Measurements from ENCODE around the gene PPP1R1B.

Gene PPP1R1B

DNA sequence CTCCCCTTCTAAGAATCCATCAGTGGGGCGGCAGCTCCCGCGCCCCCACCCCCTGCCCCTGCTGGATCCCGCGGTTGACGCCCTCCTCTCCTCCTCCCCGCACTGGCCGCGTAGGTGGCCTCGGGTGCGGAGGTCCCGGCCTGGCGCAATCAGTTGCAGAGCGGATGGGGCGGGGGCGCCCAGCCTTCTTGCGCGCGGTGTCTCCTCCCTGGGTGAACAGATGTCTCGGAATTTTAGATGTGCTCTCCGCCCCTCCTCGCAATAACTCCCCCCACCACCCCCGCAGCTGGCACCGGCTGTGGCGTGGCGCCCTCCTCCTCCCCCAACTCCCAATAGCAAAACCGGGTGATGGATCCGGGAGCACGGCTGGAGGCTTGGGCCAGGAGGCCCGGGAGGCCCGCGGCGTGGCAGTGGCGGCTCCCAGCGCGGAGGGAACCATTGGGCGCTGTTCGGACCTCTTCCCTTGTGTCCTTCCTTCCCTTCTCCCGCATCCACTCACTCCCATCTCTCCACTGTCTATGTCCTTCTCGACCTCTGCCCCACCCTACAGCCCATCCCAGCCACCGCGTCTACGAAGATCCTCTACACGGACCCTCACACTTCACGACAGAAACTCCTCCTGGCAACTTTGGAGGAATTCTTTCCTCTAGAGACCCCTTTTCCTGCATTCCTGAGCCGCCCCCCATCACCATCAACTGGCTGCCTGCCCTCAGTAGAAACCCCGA is 30.0 kb upstream of the PPP1R1B start:
- no peak overlapping the region for H2AFZ ChIP-seq (ENCODE audit: low read depth, low read length)
- H3K27me3 ChIP-seq (ENCODE audit: insufficient read depth, low read length), result peaks cover 95% of the 10 kb centered on the region
- H3K4me1 ChIP-seq (ENCODE audit: insufficient read depth, low read length), result peaks cover 5% of the 10 kb centered on the region
- H3K4me3 ChIP-seq (ENCODE audit: low read length), result no peak overlapping the region
- H3K9me3 ChIP-seq (ENCODE audit: low read length), result no peaks in the 10 kb centered on the region
- no peaks in the 10 kb centered on the region for H3K36me3 ChIP-seq (ENCODE audit: insufficient read depth, low read length)

DNA sequence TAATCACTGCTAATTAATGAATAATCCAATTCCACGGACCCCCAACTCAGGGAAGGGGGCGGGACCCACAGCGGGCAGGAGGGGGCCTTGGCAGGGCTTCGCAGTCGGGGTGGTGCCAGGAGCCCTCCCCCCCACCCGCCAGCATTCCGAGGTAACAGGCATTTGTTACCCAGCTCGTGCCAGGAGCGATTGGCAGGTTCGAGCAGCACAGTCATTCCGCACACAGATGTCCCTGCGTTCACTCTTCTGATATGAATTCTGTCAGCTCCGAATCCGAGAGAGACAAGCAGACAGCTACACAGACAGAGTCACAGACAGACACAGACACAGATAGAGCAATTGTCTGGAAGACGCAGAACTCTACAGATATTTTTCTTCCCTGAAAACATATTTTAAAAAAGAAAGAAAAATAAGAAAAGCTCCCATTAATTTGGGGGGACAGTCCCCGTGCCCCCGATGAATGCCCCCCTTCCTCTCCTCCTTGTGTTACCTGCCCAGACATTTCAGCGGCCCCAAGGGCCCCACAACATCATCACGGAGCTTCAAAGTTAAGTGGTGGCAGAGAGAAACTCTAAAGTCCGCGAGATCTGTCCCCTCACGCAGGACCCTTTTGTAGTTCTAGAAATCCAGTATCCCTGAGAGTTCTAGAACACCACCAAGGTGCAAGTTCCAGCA is 29.2 kb upstream of the PPP1R1B start:
- no peak overlapping the region for H3K4me3 ChIP-seq (ENCODE audit: low read length)
- H2AFZ ChIP-seq (ENCODE audit: low read depth, low read length), result no peak overlapping the region
- no peaks in the 10 kb centered on the region for H3K9me3 ChIP-seq (ENCODE audit: low read length)
- peaks cover 5% of the 10 kb centered on the region for H3K4me1 ChIP-seq (ENCODE audit: insufficient read depth, low read length)
- H3K36me3 ChIP-seq (ENCODE audit: insufficient read depth, low read length), result no peaks in the 10 kb centered on the region
- H3K27me3 ChIP-seq (ENCODE audit: insufficient read depth, low read length), result peaks cover 95% of the 10 kb centered on the region

DNA sequence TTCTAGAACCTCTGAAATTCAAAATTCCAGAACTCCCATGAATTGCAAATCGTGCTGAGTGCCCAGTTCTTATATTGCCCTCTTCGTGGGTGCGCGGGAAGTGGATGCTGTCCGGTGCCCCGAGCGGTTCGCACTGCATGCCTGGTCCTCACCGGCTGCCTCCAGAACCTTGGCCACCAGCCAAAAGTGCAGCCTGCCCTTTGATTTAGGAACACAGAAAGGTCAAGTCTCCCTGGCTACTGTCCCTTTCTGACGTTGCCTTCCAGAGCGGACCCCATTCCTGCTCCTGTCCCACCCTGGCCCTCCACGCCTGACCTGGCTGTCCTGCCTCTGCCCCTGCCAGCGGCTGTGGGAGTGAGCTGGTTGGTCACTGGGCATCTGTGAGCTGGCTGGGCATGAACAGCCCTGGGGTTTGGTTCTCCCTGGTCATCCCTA is 28.7 kb upstream of the PPP1R1B start:
- Histone ChIP-seq H3K4me1 (ENCODE audit: insufficient read depth, low read length) (peaks cover 5% of the 10 kb centered on the region), H2AFZ (ENCODE audit: low read depth, low read length) (no peak overlapping the region), H3K27me3 (ENCODE audit: insufficient read depth, low read length) (peaks cover 96% of the 10 kb centered on the region), H3K36me3 (ENCODE audit: insufficient read depth, low read length) (no peaks in the 10 kb centered on the region), H3K4me3 (ENCODE audit: low read length) (no peak overlapping the region), H3K9me3 (ENCODE audit: low read length) (no peaks in the 10 kb centered on the region)

- Histone ChIP-seq H3K9me3 (ENCODE audit: low read length) (no peaks in the 10 kb centered on the region), H3K27me3 (ENCODE audit: insufficient read depth, low read length) (peaks cover 96% of the 10 kb centered on the region), H3K36me3 (ENCODE audit: insufficient read depth, low read length) (no peaks in the 10 kb centered on the region), H3K4me1 (ENCODE audit: insufficient read depth, low read length) (peaks cover 5% of the 10 kb centered on the region), H3K4me3 (ENCODE audit: low read length) (no peak overlapping the region), H2AFZ (ENCODE audit: low read depth, low read length) (no peak overlapping the region)
Measured at GRCh38 chr17:39598630-39599003, 28.1 kb upstream of the PPP1R1B start.

- Histone ChIP-seq H3K36me3 (ENCODE audit: insufficient read depth, low read length) (no peaks in the 10 kb centered on the region), H2AFZ (ENCODE audit: low read depth, low read length) (no peak overlapping the region), H3K9me3 (ENCODE audit: low read length) (no peaks in the 10 kb centered on the region), H3K27me3 (ENCODE audit: insufficient read depth, low read length) (peaks cover 96% of the 10 kb centered on the region), H3K4me1 (ENCODE audit: insufficient read depth, low read length) (peaks cover 5% of the 10 kb centered on the region), H3K4me3 (ENCODE audit: low read length) (no peak overlapping the region)
Measured at GRCh38 chr17:39599004-39599664, 27.6 kb upstream of the PPP1R1B start.

GRCh38 chr17:39599665-39600231 is 27.0 kb upstream of the PPP1R1B start:
- Histone ChIP-seq H3K4me1 (ENCODE audit: insufficient read depth, low read length) (peaks cover 5% of the 10 kb centered on the region), H3K4me3 (ENCODE audit: low read length) (no peak overlapping the region), H2AFZ (ENCODE audit: low read depth, low read length) (no peak overlapping the region), H3K36me3 (ENCODE audit: insufficient read depth, low read length) (no peaks in the 10 kb centered on the region), H3K9me3 (ENCODE audit: low read length) (no peaks in the 10 kb centered on the region), H3K27me3 (ENCODE audit: insufficient read depth, low read length) (peaks cover 97% of the 10 kb centered on the region)

- Histone ChIP-seq H3K27me3 (ENCODE audit: insufficient read depth, low read length) (peaks cover 97% of the 10 kb centered on the region), H2AFZ (ENCODE audit: low read depth, low read length) (no peak overlapping the region), H3K36me3 (ENCODE audit: insufficient read depth, low read length) (no peaks in the 10 kb centered on the region)
Measured at GRCh38 chr17:39600288-39600996, 26.3 kb upstream of the PPP1R1B start.

DNA sequence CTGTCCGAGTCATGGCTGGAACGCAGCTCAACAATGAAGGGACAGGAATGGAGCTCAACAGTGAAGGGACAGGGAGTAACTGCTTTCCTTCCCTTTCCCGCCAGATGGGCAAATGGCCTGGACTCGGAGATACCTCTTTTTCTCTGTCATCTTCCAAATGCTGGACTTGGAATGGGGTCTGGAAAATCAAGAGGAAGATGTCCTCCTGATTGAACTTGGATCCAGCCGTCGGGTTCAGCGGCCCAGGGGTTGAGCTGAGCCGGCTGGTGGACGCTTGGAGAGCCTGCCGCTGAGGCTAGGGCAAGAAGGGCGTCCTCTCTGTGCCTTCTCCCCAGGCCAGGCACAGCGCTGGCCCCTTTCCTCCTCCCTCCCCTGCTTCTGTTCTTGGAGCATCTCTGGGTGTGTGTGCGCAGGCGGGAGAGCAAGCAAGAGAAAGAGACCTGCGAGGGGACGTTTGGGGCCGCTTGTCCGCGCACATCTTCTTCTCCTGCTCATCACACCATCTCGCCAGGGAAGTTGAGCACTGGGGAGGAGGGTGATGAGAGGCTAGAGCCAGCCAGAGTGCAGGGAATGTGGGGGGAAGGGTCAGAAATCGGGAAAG is 25.7 kb upstream of the PPP1R1B start:
- Histone ChIP-seq H3K9me3 (ENCODE audit: low read length) (no peaks in the 10 kb centered on the region), H2AFZ (ENCODE audit: low read depth, low read length) (no peak overlapping the region), H3K36me3 (ENCODE audit: insufficient read depth, low read length) (no peaks in the 10 kb centered on the region), H3K4me3 (ENCODE audit: low read length) (no peak overlapping the region), H3K4me1 (ENCODE audit: insufficient read depth, low read length) (peaks cover 12% of the 10 kb centered on the region), H3K27me3 (ENCODE audit: insufficient read depth, low read length) (peaks cover 97% of the 10 kb centered on the region)

More at GRCh38 chr17:39600288-39600996, 26.3 kb upstream of the PPP1R1B start:
- no peak overlapping the region for H3K4me3 ChIP-seq (ENCODE audit: low read length)
- H3K9me3 ChIP-seq (ENCODE audit: low read length), result no peaks in the 10 kb centered on the region
- peaks cover 7% of the 10 kb centered on the region for H3K4me1 ChIP-seq (ENCODE audit: insufficient read depth, low read length)

- peaks cover 18% of the 10 kb centered on the region for H3K4me1 ChIP-seq (ENCODE audit: insufficient read depth, low read length)
- H3K36me3 ChIP-seq (ENCODE audit: insufficient read depth, low read length), result no peaks in the 10 kb centered on the region
- H2AFZ ChIP-seq (ENCODE audit: low read depth, low read length), result no peak overlapping the region
- no peaks in the 10 kb centered on the region for H3K9me3 ChIP-seq (ENCODE audit: low read length)
- H3K27me3 ChIP-seq (ENCODE audit: insufficient read depth, low read length), result peaks cover 96% of the 10 kb centered on the region
- no peak overlapping the region for H3K4me3 ChIP-seq (ENCODE audit: low read length)
Measured at GRCh38 chr17:39601758-39602532, 24.8 kb upstream of the PPP1R1B start.

GRCh38 chr17:39602533-39603303 is 24.0 kb upstream of the PPP1R1B start:
- Histone ChIP-seq H2AFZ (ENCODE audit: low read depth, low read length) (no peak overlapping the region), H3K9me3 (ENCODE audit: low read length) (no peaks in the 10 kb centered on the region), H3K4me1 (ENCODE audit: insufficient read depth, low read length) (peaks cover 23% of the 10 kb centered on the region)

DNA sequence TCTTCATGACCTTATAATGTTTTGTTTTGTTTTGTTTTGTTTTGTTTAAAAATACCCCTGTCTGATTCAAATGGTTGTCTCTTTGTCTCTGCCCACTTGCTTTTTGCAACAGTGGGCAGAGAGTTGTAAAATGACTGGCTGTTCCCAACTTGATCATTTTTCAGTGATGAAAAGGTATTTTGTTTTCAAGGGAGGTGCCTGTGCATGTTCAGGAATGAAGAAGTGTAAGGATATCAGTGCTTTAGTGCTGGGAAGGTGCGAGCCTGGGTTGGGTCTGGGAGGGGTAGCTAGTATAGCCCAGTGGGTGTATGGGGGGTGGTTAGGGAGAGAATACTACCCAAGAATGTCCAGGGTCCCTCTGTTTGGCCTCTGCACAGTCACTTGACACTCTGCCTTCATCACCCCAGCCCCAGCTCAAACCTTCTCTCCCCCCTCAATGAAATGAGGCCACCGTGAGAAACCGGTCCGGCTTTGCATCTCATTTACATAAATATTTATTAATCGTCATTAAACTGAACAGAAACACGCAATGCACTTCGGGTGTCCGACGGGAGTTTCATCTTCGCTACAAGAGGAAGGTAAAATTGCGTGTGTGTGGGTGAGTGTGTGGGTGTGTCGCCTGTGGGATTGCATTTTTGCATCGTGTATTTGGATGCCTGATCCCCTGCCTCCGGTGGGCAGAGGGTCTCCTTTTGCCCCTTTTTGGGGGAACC is 23.3 kb upstream of the PPP1R1B start:
- no peaks in the 10 kb centered on the region for H3K9me3 ChIP-seq (ENCODE audit: low read length)
- no peaks in the 10 kb centered on the region for H3K36me3 ChIP-seq (ENCODE audit: insufficient read depth, low read length)
- peaks cover 97% of the 10 kb centered on the region for H3K27me3 ChIP-seq (ENCODE audit: insufficient read depth, low read length)
- no peak overlapping the region for H3K4me3 ChIP-seq (ENCODE audit: low read length)
- H2AFZ ChIP-seq (ENCODE audit: low read depth, low read length), result no peak overlapping the region
- peaks cover 23% of the 10 kb centered on the region for H3K4me1 ChIP-seq (ENCODE audit: insufficient read depth, low read length)

More at GRCh38 chr17:39602533-39603303, 24.0 kb upstream of the PPP1R1B start:
- H3K4me3 ChIP-seq (ENCODE audit: low read length), result no peak overlapping the region
- H3K27me3 ChIP-seq (ENCODE audit: insufficient read depth, low read length), result peaks cover 97% of the 10 kb centered on the region
- no peaks in the 10 kb centered on the region for H3K36me3 ChIP-seq (ENCODE audit: insufficient read depth, low read length)

Measured in neuron (in vitro differentiated cells).